Stimulated activated CD4-positive, alpha-beta T cell treated with anti-CD3 and anti-CD28 coated beads, TNF-alpha, amount 100 ng/mL, for 1 hour (primary cell): ENCODE data around the gene DAPK3.

Experiments
- DNase-seq, 3 donors: peaks; one replicate each; pipeline ENCODE4 v3.0.0-alpha.2; 2020; ENCODE audit warnings: low read depth in 3 of 3, low spot score in 1 of 3

The DAPK3 gene

GRCh38 chr19:3919793-3920192 is 51.1 kb downstream of the DAPK3 start:
- DNase-seq, result no peak

GRCh38 chr19:3916033-3916432 is 54.9 kb downstream of the DAPK3 start:
- DNase-seq, result no peak

- DNase-seq, result no peak
Observed at GRCh38 chr19:3914199-3914598, 56.7 kb downstream of the DAPK3 start.

GRCh38 chr19:3910105-3910504 is 60.8 kb downstream of the DAPK3 start:
- DNase-seq, result no peak
